ENCODE data around the gene SPP1. TPM values are rescaled to one million over a fixed set of nuclear protein-coding genes. Genes with fewer than 3 reads are reported as not detected.
A peak's percentile ranks its signal among the peaks of the same experiment; 100 is the strongest.

Gene SPP1
- total RNA-seq, 2 donors from 2014 or later: 6.4 to 52.0 TPM

DNA sequence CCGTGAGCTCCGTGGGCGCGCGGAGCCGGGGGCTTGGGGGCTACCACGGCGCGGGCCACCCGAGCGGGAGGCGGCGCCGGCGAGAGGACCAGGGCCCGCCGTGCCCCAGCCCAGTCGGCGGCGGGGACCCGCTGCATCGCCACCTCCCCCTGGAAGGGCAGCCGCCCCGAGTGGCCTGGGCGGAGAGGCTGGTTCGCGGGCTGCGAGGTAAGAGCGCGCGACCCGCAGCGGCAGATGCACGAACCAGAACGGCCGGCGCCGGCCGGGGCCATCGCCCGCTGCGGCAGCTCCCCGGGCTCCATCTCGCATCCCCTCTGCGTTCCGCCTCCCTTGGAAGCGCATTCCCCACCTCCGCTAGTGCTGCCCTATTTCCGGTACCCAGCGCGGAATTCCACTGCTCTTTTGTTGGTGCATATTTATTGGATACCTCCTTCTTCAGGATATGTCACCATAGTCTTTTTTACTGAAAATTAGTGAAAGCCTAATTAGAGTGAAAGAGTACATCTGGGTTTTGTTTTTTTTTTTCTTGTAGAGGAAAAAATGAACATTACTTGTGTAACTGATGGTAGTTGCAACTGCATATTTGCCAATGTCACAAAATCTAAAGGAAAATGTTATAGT, 32.7 kb downstream of the SPP1 start:
- no peak for TF ChIP-seq POLR2A (IDR thresholded peaks at IDR 0.05)
- TF ChIP-seq POLR2AphosphoS5 (IDR thresholded peaks at IDR 0.05): no peak
- TF ChIP-seq, protein P1, sequence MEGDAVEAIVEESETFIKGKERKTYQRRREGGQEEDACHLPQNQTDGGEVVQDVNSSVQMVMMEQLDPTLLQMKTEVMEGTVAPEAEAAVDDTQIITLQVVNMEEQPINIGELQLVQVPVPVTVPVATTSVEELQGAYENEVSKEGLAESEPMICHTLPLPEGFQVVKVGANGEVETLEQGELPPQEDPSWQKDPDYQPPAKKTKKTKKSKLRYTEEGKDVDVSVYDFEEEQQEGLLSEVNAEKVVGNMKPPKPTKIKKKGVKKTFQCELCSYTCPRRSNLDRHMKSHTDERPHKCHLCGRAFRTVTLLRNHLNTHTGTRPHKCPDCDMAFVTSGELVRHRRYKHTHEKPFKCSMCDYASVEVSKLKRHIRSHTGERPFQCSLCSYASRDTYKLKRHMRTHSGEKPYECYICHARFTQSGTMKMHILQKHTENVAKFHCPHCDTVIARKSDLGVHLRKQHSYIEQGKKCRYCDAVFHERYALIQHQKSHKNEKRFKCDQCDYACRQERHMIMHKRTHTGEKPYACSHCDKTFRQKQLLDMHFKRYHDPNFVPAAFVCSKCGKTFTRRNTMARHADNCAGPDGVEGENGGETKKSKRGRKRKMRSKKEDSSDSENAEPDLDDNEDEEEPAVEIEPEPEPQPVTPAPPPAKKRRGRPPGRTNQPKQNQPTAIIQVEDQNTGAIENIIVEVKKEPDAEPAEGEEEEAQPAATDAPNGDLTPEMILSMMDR (IDR thresholded peaks at IDR 0.05): no peak
- H3K27ac ChIP-seq: peak overlapping the region; percentile 80 to 81
- peak; percentile 28 for DNase-seq (ENCODE audit: low spot score)
- no peaks in the 10 kb centered on the region for H3K27me3 ChIP-seq (replicated peaks; ENCODE audit: insufficient read depth)
- no peaks in the 10 kb centered on the region for H3K9me3 ChIP-seq
- H3K4me3 ChIP-seq: peak overlapping the region; percentile 72 to 86
- no peaks in the 10 kb centered on the region for H3K4me1 ChIP-seq (replicated peaks)
- no peaks in the 10 kb centered on the region for H3K36me3 ChIP-seq
- intact Hi-C loops (cut with DNase I): loop anchor here (10.0 kb wide), 1 partner anchor 517 kb away; the partner anchor contains the start of gene PYURF
- 1% methylated on average over 50 of the region's 51 CpGs for WGBS

DNA sequence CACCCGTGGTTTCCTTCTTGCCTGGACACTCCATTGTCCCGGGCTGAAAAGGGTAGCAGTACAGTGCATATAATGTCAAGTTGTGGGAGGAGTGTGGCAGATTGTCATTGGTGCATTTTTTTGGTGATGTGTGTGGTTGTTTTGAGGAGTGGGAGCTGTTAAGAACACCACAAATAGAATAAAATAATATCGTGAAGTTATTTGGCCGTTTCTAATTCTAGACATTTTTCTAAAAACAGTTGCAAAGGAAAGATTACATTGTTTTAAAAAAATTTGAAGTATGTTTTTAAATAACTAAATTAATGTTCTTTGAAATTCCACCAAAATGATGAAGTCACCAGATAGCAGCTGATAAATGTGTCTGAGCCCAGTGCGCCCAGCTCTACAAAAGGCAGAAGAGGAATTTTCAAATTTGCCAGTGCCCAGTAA, 33.2 kb downstream of the SPP1 start:
- intact Hi-C loops (cut with DNase I): loop anchor here (10.0 kb wide), 1 partner anchor 516 kb away; the partner anchor contains the start of gene PYURF
- Histone ChIP-seq H3K27me3 (replicated peaks; ENCODE audit: insufficient read depth) (no peaks in the 10 kb centered on the region), H3K9me3 (no peaks in the 10 kb centered on the region), H3K4me1 (replicated peaks) (no peaks in the 10 kb centered on the region), H3K4me3 (peak overlapping the region; percentile 72 to 86), H3K27ac (peak overlapping the region in 1 of 2 donors; percentile 81), H3K36me3 (no peaks in the 10 kb centered on the region)
- no peak for DNase-seq (ENCODE audit: low spot score)
- WGBS: 17% methylated on average over 5 of the region's 5 CpGs
- TF ChIP-seq, protein P1 (IDR thresholded peaks at IDR 0.05): no peak
- TF ChIP-seq POLR2A (IDR thresholded peaks at IDR 0.05): no peak
- no peak for TF ChIP-seq POLR2AphosphoS5 (IDR thresholded peaks at IDR 0.05)

DNA sequence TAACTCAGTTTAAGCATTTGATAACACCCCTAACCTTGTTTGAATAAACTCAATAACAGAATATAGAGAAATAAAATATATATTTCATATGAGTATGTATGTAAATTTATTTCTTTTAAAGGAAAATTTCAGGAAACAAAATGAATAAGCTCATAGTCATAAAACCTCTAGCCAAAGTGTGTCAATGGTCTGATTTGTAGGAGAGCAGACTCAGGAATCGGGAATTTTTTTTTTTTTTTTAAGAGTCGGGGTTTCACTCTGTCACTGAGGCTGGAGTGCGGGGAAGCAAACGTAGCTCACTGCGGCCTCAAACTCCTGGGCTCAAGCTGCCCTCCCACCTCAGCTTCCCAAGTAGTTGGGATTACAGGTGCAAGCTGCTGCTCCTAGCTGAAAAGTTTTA, 34.4 kb downstream of the SPP1 start:
- WGBS: 69% methylated on average over 5 of the region's 5 CpGs
- no peaks in the 10 kb centered on the region for H3K36me3 ChIP-seq
- intact Hi-C loops (cut with DNase I): loop anchor here (10.0 kb wide), 3 partner anchors 275 to 515 kb away; partner anchors contain the start of genes PPM1K and PYURF
- no peak for DNase-seq (ENCODE audit: low spot score)
- no peaks in the 10 kb centered on the region for H3K4me1 ChIP-seq (replicated peaks)
- H3K4me3 ChIP-seq: no peak overlapping the region
- H3K9me3 ChIP-seq: no peaks in the 10 kb centered on the region
- no peak overlapping the region for H3K27ac ChIP-seq
- H3K27me3 ChIP-seq (replicated peaks; ENCODE audit: insufficient read depth): no peaks in the 10 kb centered on the region
- TF ChIP-seq POLR2A (IDR thresholded peaks at IDR 0.05): no peak
- TF ChIP-seq POLR2AphosphoS5 (IDR thresholded peaks at IDR 0.05): no peak
- TF ChIP-seq, protein P1 (IDR thresholded peaks at IDR 0.05): no peak

DNA sequence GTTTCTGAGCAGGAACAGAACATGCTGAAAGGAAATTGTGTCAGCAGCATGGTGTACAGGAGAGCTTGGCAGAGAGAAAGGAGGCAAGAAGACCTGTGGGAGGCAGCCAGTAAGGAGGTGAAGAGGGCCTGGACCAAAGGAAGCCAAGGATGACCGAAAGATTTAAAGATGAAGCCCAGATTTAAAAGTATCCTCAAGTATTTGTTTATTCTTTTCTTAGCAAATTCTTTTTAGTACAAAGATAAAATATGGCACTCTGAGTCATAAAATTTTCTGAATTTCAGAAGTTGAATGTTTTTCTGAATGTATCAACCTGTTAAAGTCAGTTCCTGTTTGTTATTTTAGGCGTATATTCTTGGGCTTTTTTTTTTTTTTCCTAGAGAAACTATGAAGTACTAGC, 35.5 kb downstream of the SPP1 start:
- no peaks in the 10 kb centered on the region for H3K9me3 ChIP-seq
- no peak overlapping the region for H3K27ac ChIP-seq
- TF ChIP-seq, protein P1 (IDR thresholded peaks at IDR 0.05): no peak
- no peak for TF ChIP-seq POLR2AphosphoS5 (IDR thresholded peaks at IDR 0.05)
- no peak for TF ChIP-seq POLR2A (IDR thresholded peaks at IDR 0.05)
- H3K27me3 ChIP-seq (replicated peaks; ENCODE audit: insufficient read depth): no peaks in the 10 kb centered on the region
- 47% methylated on average over 2 of the region's 2 CpGs for WGBS
- no peaks in the 10 kb centered on the region for H3K36me3 ChIP-seq
- no peak overlapping the region for H3K4me3 ChIP-seq
- DNase-seq (ENCODE audit: low spot score): no peak
- intact Hi-C loops (cut with DNase I): loop anchor here (10.0 kb wide), 2 partner anchors 274 to 476 kb away; partner anchors contain the start of gene PPM1K
- H3K4me1 ChIP-seq (replicated peaks): no peaks in the 10 kb centered on the region

- no peaks in the 10 kb centered on the region for H3K9me3 ChIP-seq
- H3K4me3 ChIP-seq: no peak overlapping the region
- no peaks in the 10 kb centered on the region for H3K27me3 ChIP-seq (replicated peaks; ENCODE audit: insufficient read depth)
- intact Hi-C loops (cut with DNase I): loop anchor here (10.0 kb wide), 2 partner anchors 272 to 478 kb away; partner anchors contain the start of gene PPM1K
- 85% methylated on average over 3 of the region's 3 CpGs for WGBS
- H3K4me1 ChIP-seq (replicated peaks): no peaks in the 10 kb centered on the region
- H3K27ac ChIP-seq: no peak overlapping the region
- TF ChIP-seq POLR2A (IDR thresholded peaks at IDR 0.05) (no peak), POLR2AphosphoS5 (IDR thresholded peaks at IDR 0.05) (no peak)
- TF ChIP-seq, protein P1 (IDR thresholded peaks at IDR 0.05): no peak
- no peak for DNase-seq (ENCODE audit: low spot score)
- H3K36me3 ChIP-seq: no peaks in the 10 kb centered on the region
These were observed 37.1 kb downstream of the SPP1 start for GRCh38 chr4:88012647-88013046.
